Omental fat pad (tissue), 4 donors: ENCODE measurements around the gene GRIN1. TPM values are rescaled to one million over a fixed set of nuclear protein-coding genes. Genes with fewer than 3 reads are reported as not detected.

Experiments used
- ATAC-seq: fragments of 150-250 bp; one replicate; pipeline ENCODE4 v1.9.1; 2016; ENCODE audit warnings: mild to moderate bottlenecking, moderate library complexity; ENCODE audit not compliant: low FRiP score
- DNase-seq: peaks from one replicate; pipeline ENCODE4 v3.0.0-alpha.2; 2019; ENCODE audit warnings: low spot score
- CTCF ChIP-seq, 3 donors: fragments of 450-650 bp; IDR thresholded peaks; one replicate each; pipeline ENCODE4 v1.5.1; 2016 to 2017; ENCODE audit warnings: antibody characterized with exemption in 3 of 3, mild to moderate bottlenecking in 3 of 3, moderate library complexity in 2 of 3
- total RNA-seq, 4 donors: library from RNA; depleted of rRNA; stranded (reverse); fragments of >200 nt; gene quantifications; one replicate each; pipeline ENCODE4 v1.1.0, GENCODE V29; 2016

Gene GRIN1
- total RNA-seq, 4 donors from 2014 or later: not detected

DNA sequence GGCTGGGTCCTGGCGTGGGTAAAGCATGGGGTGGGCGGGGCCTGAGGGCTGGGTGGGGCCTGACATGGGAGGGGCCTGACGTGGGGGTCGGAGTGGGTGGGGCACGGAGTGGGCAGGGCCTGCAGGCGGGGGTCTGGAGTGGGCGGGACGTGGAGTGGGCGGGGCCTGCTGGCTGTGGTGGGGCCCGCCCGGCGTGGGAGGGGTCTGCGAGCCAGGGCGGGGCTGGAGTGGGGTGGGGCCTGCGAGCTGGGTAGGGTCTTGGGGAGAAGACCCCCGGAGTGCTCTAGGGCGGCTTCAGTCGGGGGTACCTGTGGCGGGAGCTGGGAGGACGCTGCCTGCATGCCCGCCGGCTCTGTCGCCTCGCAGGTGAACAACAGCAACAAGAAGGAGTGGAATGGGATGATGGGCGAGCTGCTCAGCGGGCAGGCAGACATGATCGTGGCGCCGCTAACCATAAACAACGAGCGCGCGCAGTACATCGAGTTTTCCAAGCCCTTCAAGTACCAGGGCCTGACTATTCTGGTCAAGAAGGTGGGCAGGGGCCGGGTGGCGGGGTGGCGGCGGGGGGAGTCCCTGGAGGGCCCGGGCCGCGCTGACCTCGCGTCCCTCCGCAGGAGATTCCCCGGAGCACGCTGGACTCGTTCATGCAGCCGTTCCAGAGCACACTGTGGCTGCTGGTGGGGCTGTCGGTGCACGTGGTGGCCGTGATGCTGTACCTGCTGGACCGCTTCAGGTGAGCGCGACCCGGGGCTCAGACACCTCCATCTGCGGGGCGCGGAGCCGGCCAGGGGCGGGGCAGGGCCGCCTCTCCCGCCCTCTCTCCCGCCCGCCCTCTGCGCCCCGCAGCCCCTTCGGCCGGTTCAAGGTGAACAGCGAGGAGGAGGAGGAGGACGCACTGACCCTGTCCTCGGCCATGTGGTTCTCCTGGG is 22.9 kb downstream of the GRIN1 start:
- DNase-seq (no peak), ATAC-seq (no peak)
- no peak for TF ChIP-seq CTCF (IDR thresholded peaks at IDR 0.05)

DNA sequence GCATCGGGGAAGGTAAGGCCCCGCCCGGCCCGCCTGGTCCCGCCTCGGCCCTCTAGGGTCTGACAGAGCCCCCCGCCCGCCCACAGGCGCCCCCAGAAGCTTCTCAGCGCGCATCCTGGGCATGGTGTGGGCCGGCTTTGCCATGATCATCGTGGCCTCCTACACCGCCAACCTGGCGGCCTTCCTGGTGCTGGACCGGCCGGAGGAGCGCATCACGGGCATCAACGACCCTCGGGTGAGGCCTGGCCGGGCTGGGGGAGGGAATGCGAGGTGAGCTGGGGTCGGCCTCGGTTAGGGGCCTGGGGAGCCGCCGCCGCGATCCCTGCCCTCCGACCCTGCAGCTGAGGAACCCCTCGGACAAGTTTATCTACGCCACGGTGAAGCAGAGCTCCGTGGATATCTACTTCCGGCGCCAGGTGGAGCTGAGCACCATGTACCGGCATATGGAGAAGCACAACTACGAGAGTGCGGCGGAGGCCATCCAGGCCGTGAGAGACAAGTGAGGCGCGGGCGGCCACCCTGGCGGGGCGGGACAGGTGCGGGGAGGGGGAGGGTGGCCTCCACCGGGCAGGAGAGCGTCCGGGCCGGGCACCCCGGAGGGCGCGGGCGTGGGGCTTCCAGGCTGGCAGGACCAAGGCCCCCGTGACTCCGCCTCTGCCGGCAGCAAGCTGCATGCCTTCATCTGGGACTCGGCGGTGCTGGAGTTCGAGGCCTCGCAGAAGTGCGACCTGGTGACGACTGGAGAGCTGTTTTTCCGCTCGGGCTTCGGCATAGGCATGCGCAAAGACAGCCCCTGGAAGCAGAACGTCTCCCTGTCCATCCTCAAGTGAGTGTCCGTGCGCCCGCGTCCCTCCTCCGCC is 23.8 kb downstream of the GRIN1 start:
- no peak for DNase-seq
- TF ChIP-seq CTCF (IDR thresholded peaks at IDR 0.05): no peak
- ATAC-seq: no peak

DNA sequence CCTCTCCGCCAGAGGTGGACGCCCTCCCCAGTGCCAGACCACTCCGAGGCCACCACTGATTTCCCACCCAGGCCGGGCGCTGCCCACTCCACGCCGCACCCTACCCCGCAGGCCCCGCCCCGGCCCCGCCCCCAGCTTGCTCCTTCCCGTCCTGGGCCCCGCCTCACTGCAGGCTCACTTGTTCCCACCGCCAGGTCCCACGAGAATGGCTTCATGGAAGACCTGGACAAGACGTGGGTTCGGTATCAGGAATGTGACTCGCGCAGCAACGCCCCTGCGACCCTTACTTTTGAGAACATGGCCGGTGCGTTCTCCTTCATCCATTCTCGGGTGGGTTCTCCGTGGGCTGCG is 24.4 kb downstream of the GRIN1 start:
- no peak for ATAC-seq
- no peak for DNase-seq
- TF ChIP-seq CTCF (IDR thresholded peaks at IDR 0.05): no peak

GRCh38 chr9:137163805-137164204 is 24.9 kb downstream of the GRIN1 start:
- TF ChIP-seq CTCF (IDR thresholded peaks at IDR 0.05): no peak
- ATAC-seq (no peak), DNase-seq (no peak)

- ATAC-seq: no peak
- no peak for TF ChIP-seq CTCF (IDR thresholded peaks at IDR 0.05)
- no peak for DNase-seq
Observed at GRCh38 chr9:137164370-137165249, 25.7 kb downstream of the GRIN1 start.

DNA sequence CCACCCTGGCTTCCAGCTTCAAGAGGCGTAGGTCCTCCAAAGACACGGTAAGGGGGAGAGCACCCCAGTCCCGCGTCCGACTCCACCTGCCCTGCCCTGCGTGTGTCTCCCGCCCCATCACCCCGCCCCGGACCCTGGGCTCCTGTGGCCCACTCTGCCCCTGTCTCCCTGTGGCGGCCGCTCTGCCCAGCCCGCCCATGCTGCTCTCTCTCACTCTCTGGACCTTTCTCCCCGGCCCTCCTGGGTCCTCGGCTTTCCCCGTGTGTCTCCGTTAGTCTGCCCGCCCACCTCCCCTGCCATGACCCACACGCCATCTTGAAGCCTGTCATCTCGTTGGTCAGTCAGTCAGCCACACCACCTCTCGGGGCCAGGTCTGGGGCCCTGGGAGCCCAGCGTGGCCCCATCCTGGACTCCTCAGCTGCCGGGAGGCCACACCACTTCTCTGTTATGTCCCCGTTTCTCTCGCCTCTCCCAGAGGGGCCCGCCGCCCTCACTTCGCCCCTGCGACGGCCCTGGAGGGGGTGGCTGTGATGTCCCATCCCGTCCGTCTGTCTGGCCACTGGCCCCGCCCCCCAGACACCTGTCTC is 26.4 kb downstream of the GRIN1 start:
- ATAC-seq: no peak
- no peak for TF ChIP-seq CTCF (IDR thresholded peaks at IDR 0.05)
- no peak for DNase-seq
